GM18867 (cell line): ENCODE results near the gene AGAP3.
"Not testable (repeated sequence)": the region's sequence is repeated elsewhere in the genome, so short reads cannot be mapped to it uniquely, and the experiment has no call there.

Experiments used
- ATAC-seq: cut with Tn5 transposase; IDR thresholded peaks from one replicate; pipeline ENCODE4 v1.9.1; 2021; ENCODE audit warnings: mild to moderate bottlenecking, moderate library complexity; ENCODE audit not compliant: unreplicated experiment

The AGAP3 gene

GRCh38 chr7:151085691-151086620, at the start of gene AGAP3:
Gene AGAP3, plus strand, starts transcription at chr7:151086475. Its CDS starts 267 bp downstream, at chr7:151086742.
- ATAC-seq: peak; percentile 50

GRCh38 chr7:151038951-151039849, 47.1 kb upstream of the AGAP3 start:
- no peak for ATAC-seq

GRCh38 chr7:151039850-151040548, 46.3 kb upstream of the AGAP3 start:
- ATAC-seq: no peak

- no peak for ATAC-seq
These were observed 45.5 kb upstream of the AGAP3 start for GRCh38 chr7:151040616-151041375.

- not testable (repeated sequence) for ATAC-seq
These were observed 42.8 kb upstream of the AGAP3 start for GRCh38 chr7:151043449-151043848.

GRCh38 chr7:151043959-151044358, 42.3 kb upstream of the AGAP3 start:
- ATAC-seq: no peak

GRCh38 chr7:151045262-151045661, 41.0 kb upstream of the AGAP3 start:
- no peak for ATAC-seq

GRCh38 chr7:151045967-151046366, 40.3 kb upstream of the AGAP3 start:
- ATAC-seq: no peak

- ATAC-seq: no peak
These were observed 39.4 kb upstream of the AGAP3 start for GRCh38 chr7:151046603-151047573.

- ATAC-seq: no peak
These were observed 38.1 kb upstream of the AGAP3 start, which contains the start of gene ASIC3 for GRCh38 chr7:151047976-151048815. Gene ASIC3, plus strand, starts transcription at chr7:151048531. Its CDS starts 355 bp downstream, at chr7:151048886.

GRCh38 chr7:151048911-151049463, 37.3 kb upstream of the AGAP3 start:
- ATAC-seq: no peak

GRCh38 chr7:151051108-151051507, 35.2 kb upstream of the AGAP3 start:
- ATAC-seq: no peak

GRCh38 chr7:151053096-151053495, 33.2 kb upstream of the AGAP3 start:
- ATAC-seq: no peak

GRCh38 chr7:151053751-151054150, 32.5 kb upstream of the AGAP3 start:
- ATAC-seq: no peak

GRCh38 chr7:151056283-151056665, 30.0 kb upstream of the AGAP3 start:
- no peak for ATAC-seq

GRCh38 chr7:151056666-151057505, 29.4 kb upstream of the AGAP3 start:
- no peak for ATAC-seq

- peak; percentile 5 for ATAC-seq
These were observed 28.7 kb upstream of the AGAP3 start, which contains the start of gene CDK5 for GRCh38 chr7:151057506-151057988. Gene CDK5, minus strand, starts transcription at chr7:151057897. Its CDS starts 49 bp downstream, at chr7:151057848.
